HG03558 (cell line): Measurements from ENCODE around the gene BACE2.

Experiments
- ATAC-seq: cut with Tn5 transposase; IDR thresholded peaks from one replicate; pipeline ENCODE4 v1.9.1; 2021; ENCODE audit warnings: moderate number of reproducible peaks; ENCODE audit not compliant: unreplicated experiment; ENCODE audit errors: extremely low read depth

BACE2 gene

GRCh38 chr21:41208376-41208763, 40.4 kb downstream of the BACE2 start:
- no peak for ATAC-seq

GRCh38 chr21:41209016-41209619, 41.2 kb downstream of the BACE2 start:
- no peak for ATAC-seq

GRCh38 chr21:41210426-41211059, 42.6 kb downstream of the BACE2 start:
- ATAC-seq, result no peak

- ATAC-seq, result no peak
Measured at GRCh38 chr21:41211060-41211805, 43.3 kb downstream of the BACE2 start.

GRCh38 chr21:41213021-41213420, 45.1 kb downstream of the BACE2 start:
- ATAC-seq, result no peak

- ATAC-seq, result no peak
Measured at GRCh38 chr21:41215856-41216408, 48.0 kb downstream of the BACE2 start.

GRCh38 chr21:41216486-41216885, 48.5 kb downstream of the BACE2 start:
- no peak for ATAC-seq

- ATAC-seq, result no peak
Measured at GRCh38 chr21:41217671-41218385, 49.9 kb downstream of the BACE2 start.

GRCh38 chr21:41219498-41220207, 51.7 kb downstream of the BACE2 start:
- ATAC-seq, result no peak

GRCh38 chr21:41220208-41220733, 52.3 kb downstream of the BACE2 start:
- ATAC-seq, result no peak

- ATAC-seq, result no peak
Measured at GRCh38 chr21:41222247-41223068, 54.5 kb downstream of the BACE2 start.

- no peak for ATAC-seq
Measured at GRCh38 chr21:41226853-41227252, 58.9 kb downstream of the BACE2 start.

- ATAC-seq, result no peak
Measured at GRCh38 chr21:41227357-41228005, 59.5 kb downstream of the BACE2 start.

GRCh38 chr21:41228006-41228370, 60.0 kb downstream of the BACE2 start:
- ATAC-seq, result no peak

- ATAC-seq, result no peak
Measured at GRCh38 chr21:41228492-41228891, 60.5 kb downstream of the BACE2 start.

- ATAC-seq, result no peak
Measured at GRCh38 chr21:41228958-41229357, 61.0 kb downstream of the BACE2 start.

- no peak for ATAC-seq
Measured at GRCh38 chr21:41229509-41230248, 61.7 kb downstream of the BACE2 start.

GRCh38 chr21:41230497-41230896, 62.5 kb downstream of the BACE2 start:
- no peak for ATAC-seq
